Endothelial cell (in vitro differentiated cells): ENCODE data around the gene CSNK1A1L. TPM values are rescaled to one million over a fixed set of nuclear protein-coding genes. Genes with fewer than 3 reads are reported as not detected.

ENCODE experiments used
- DNase-seq: peaks from one replicate; pipeline ENCODE4 v3.0.0; 2021; ENCODE audit warnings: low spot score
- H3K27ac Mint-ChIP-seq: one replicate; pipeline ENCODE4 v1.8.0; 2021; ENCODE audit warnings: mixed read lengths, inconsistent platforms; ENCODE audit not compliant: unreplicated experiment
- H3K27me3 Mint-ChIP-seq: one replicate; pipeline ENCODE4 v1.8.0; 2021; ENCODE audit warnings: mild to moderate bottlenecking, moderate library complexity, mixed read lengths, inconsistent platforms; ENCODE audit not compliant: unreplicated experiment
- H3K36me3 Mint-ChIP-seq: one replicate; pipeline ENCODE4 v1.8.0; 2021; ENCODE audit warnings: mild to moderate bottlenecking, low read depth, mixed read lengths, inconsistent platforms; ENCODE audit not compliant: unreplicated experiment
- H3K4me1 Mint-ChIP-seq: one replicate; pipeline ENCODE4 v1.8.0; 2021; ENCODE audit warnings: mild to moderate bottlenecking, mixed read lengths, inconsistent platforms; ENCODE audit not compliant: unreplicated experiment
- H3K4me3 Mint-ChIP-seq: one replicate; pipeline ENCODE4 v1.8.0; 2021; ENCODE audit warnings: mild to moderate bottlenecking, mixed read lengths, inconsistent platforms; ENCODE audit not compliant: unreplicated experiment
- H3K9me3 Mint-ChIP-seq: one replicate; pipeline ENCODE4 v1.8.0; 2021; ENCODE audit warnings: mixed read lengths, inconsistent platforms; ENCODE audit not compliant: unreplicated experiment
- CTCF ChIP-seq: fragments of 200-600 bp; sonication (generic); IDR thresholded peaks from one replicate; pipeline ENCODE4 v1.5.0; 2021; ENCODE audit warnings: antibody characterized with exemption; ENCODE audit not compliant: unreplicated experiment
- total RNA-seq: library from RNA; stranded (reverse); fragmentation: NEBNext Ultra II Directional; extraction: Animal tissue kit (Norgen Biotek cat#: 25700); gene quantifications from one replicate; pipeline ENCODE4 v1.2.1, GENCODE V29; 2021; ENCODE audit not compliant: unreplicated experiment

CSNK1A1L gene
- total RNA-seq, 1 donor from 2014 or later: not detected

GRCh38 chr13:37129866-37130265, 24.4 kb upstream of the CSNK1A1L start:
- Mint-ChIP-seq H3K4me1 (peaks cover 4% of the 10 kb centered on the region), H3K36me3 (no peaks in the 10 kb centered on the region), H3K9me3 (no peaks in the 10 kb centered on the region), H3K27ac (no peak overlapping the region), H3K27me3 (no peaks in the 10 kb centered on the region), H3K4me3 (no peak overlapping the region)
- TF ChIP-seq CTCF: no peak
- DNase-seq: no peak

DNA sequence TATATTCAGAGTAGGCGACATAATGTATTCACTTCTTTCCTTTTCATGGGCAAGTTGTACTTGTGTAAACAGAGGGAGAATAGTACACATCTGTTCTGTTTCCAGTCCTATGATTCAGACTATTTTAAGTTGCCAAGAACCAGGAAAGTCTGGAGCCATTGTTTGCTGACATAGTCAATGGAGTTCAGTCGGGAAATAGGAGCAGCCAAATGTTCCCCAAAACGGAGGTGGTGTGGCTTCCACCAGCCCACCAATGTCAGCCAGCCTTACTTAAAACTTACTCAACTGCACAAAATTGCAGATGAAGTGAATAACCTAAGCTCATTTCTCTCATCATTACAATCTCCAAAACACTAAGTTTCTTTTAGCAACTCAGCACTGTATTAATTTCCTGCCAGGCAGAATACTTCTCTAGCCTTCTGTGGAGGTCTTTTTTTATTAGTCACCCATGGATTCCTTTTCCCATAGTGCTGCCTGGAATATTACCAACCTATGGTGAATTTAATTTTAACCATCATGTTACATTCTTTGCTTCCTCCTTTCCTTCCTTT, 22.3 kb upstream of the CSNK1A1L start:
- no peak overlapping the region for H3K27ac Mint-ChIP-seq
- TF ChIP-seq CTCF: no peak
- no peaks in the 10 kb centered on the region for H3K27me3 Mint-ChIP-seq
- DNase-seq: no peak
- H3K9me3 Mint-ChIP-seq: no peaks in the 10 kb centered on the region
- H3K4me1 Mint-ChIP-seq: peaks cover 4% of the 10 kb centered on the region
- no peaks in the 10 kb centered on the region for H3K36me3 Mint-ChIP-seq
- H3K4me3 Mint-ChIP-seq: no peak overlapping the region

DNA sequence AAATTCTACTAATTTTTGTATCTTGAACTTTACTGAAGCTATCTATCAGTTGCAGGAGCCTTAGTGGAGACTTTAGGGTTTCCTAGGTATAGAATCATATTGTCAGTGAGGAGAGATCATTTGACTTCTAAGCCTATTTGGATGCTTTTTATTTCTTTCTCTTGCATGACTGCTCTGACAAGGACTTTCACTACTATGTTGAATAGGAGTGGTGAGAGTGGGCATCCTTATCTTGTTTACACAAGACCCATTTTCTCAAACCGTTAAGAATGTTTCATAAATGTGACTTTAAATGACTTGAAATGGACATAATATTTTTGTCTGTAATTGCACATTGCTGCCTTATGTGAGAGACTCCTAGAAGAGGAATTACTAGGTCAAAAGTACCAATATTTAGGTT, 17.9 kb upstream of the CSNK1A1L start:
- TF ChIP-seq CTCF: no peak
- Mint-ChIP-seq H3K9me3 (no peaks in the 10 kb centered on the region), H3K4me1 (peaks cover 4% of the 10 kb centered on the region), H3K27me3 (no peaks in the 10 kb centered on the region), H3K4me3 (no peak overlapping the region), H3K27ac (no peak overlapping the region), H3K36me3 (no peaks in the 10 kb centered on the region)
- no peak for DNase-seq

GRCh38 chr13:37118016-37118415, 12.6 kb upstream of the CSNK1A1L start:
- no peaks in the 10 kb centered on the region for H3K36me3 Mint-ChIP-seq
- no peaks in the 10 kb centered on the region for H3K27me3 Mint-ChIP-seq
- no peak for DNase-seq
- H3K27ac Mint-ChIP-seq: no peak overlapping the region
- no peaks in the 10 kb centered on the region for H3K9me3 Mint-ChIP-seq
- no peak for TF ChIP-seq CTCF
- H3K4me1 Mint-ChIP-seq: no peaks in the 10 kb centered on the region
- no peak overlapping the region for H3K4me3 Mint-ChIP-seq

- Mint-ChIP-seq H3K27ac (no peak overlapping the region), H3K9me3 (no peaks in the 10 kb centered on the region), H3K4me3 (no peak overlapping the region), H3K27me3 (no peaks in the 10 kb centered on the region), H3K36me3 (no peaks in the 10 kb centered on the region), H3K4me1 (peaks cover 5% of the 10 kb centered on the region)
- no peak for TF ChIP-seq CTCF
- DNase-seq: no peak
These were observed 8.8 kb upstream of the CSNK1A1L start for GRCh38 chr13:37114250-37114649.
